Measurements from ENCODE around the gene MED27. TPM values are rescaled to one million over a fixed set of nuclear protein-coding genes. Genes with fewer than 3 reads are reported as not detected.

Gene MED27
- total and polyA plus RNA-seq, 2 of the 8 experiments (the other 6 are each of a cell fraction or from before 2014, with no cell fraction given), result 29.9 to 56.5 TPM

DNA sequence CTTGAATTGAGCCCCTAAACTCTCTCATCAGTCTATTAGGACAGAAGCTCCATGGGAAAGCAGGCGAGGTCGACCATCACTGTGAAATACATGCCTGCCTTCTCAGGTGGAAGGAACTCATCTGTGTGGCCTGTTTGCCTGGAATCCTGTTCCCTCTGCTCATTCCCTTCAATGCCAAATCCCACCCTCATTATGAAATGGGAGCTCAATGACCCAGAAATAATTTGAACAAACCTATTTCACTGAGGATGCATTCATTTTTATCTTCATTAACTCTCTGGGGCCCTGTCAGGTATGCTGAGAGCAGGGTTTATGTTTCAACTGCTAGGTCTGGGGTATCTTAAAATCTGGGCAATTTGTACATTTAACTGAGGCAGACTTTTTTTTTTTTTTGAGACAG is 142.2 kb downstream of the MED27 start:
- Histone ChIP-seq H2BK120ac (replicated peaks; ENCODE audit: low read depth, low read length) (no peak overlapping the region), H3K4ac (replicated peaks; ENCODE audit: insufficient read length, low read depth, low read length) (no peak overlapping the region), H3K9ac (replicated peaks in 1 of 4; ENCODE audit: extremely low read depth in 1 of 4, low read depth in 3 of 4, low read length in 3 of 4) (no peak overlapping the region), H4K5ac (ENCODE audit: insufficient read length, low read depth, low read length) (no peak overlapping the region), H3K4me3 (ENCODE audit: extremely low read depth in 1 of 4, insufficient read depth in 2 of 4, low read depth in 3 of 4, low read length in 4 of 4) (no peak overlapping the region), H3K4me1 (replicated peaks in 1 of 4; ENCODE audit: control insufficient read depth in 3 of 4, insufficient read depth in 4 of 4, low read length in 3 of 4) (peaks cover 0 to 6% (median 1%) of the 10 kb centered on the region in 4 experiments; a peak in 4 of 7 replicates), H3K27ac (ENCODE audit: low read depth, low read length) (no peak overlapping the region), H3K56ac (replicated peaks; ENCODE audit: insufficient read length, low read depth, low read length) (no peak overlapping the region), H3K18ac (ENCODE audit: extremely low read depth, low read length) (no peak overlapping the region), H2AK5ac (ENCODE audit: low read depth, low read length) (no peak overlapping the region), H2BK20ac (ENCODE audit: low read length) (no peak overlapping the region), H3K36me3 (ENCODE audit: control insufficient read depth in 2 of 4, insufficient read depth in 4 of 4, low read length in 3 of 4) (no peaks in the 10 kb centered on the region; a peak in 2 of 8 replicates), H4K91ac (replicated peaks; ENCODE audit: insufficient read length, low read length) (no peak overlapping the region), H2BK12ac (ENCODE audit: low read depth, low read length) (no peak overlapping the region), H2BK5ac (ENCODE audit: low read depth, low read length) (no peak overlapping the region), H3K79me1 (ENCODE audit: low read depth, low read length) (no peaks in the 10 kb centered on the region; the same call in 1 of the 2 replicates), H3K79me2 (ENCODE audit: control insufficient read depth in 1 of 2, insufficient read depth in 2 of 2, low read length in 2 of 2) (no peaks in the 10 kb centered on the region), H3K23me2 (ENCODE audit: low read depth, low read length) (no peaks in the 10 kb centered on the region), H2BK15ac (ENCODE audit: low read length) (no peak overlapping the region), H4K8ac (ENCODE audit: extremely low read depth, insufficient read depth, low read length) (no peak overlapping the region), H3K14ac (ENCODE audit: insufficient read length) (no peak overlapping the region), H3K9me3 (ENCODE audit: insufficient read depth in 2 of 2, low read depth in 1 of 2, low read length in 1 of 2) (no peaks in the 10 kb centered on the region), H2AFZ (ENCODE audit: low read length) (no peak overlapping the region), H3K27me3 (replicated peaks in 1 of 4; ENCODE audit: control insufficient read depth in 3 of 4, extremely low read depth in 1 of 4, insufficient read depth in 3 of 4, low read length in 3 of 4) (no peaks in the 10 kb centered on the region), H3K23ac (ENCODE audit: insufficient read length) (no peak overlapping the region), H4K20me1 (replicated peaks in 1 of 2; ENCODE audit: control insufficient read depth in 1 of 2, insufficient read depth in 2 of 2, low read length in 2 of 2) (peaks cover 0 to 3% of the 10 kb centered on the region in 2 experiments), H3K4me2 (ENCODE audit: insufficient read depth in 1 of 2, low read depth in 2 of 2, low read length in 2 of 2) (no peak overlapping the region)
- 83% methylated on average over 2 of the region's 2 CpGs; no CpG with 5 or more reads in 1 of the 2 experiments for WGBS, 2 experiments (ENCODE audit: extremely low coverage in 1 of 2, insufficient coverage in 1 of 2, insufficient read length in 1 of 2, insufficient replicate concordance in 2 of 2, low coverage in 1 of 2, low lambda C conversion rate in 2 of 2, missing lambda C conversion rate in 1 of 2)
- FAIRE-seq (no peak), DNase-seq (ENCODE audit: low read depth in 1 of 2, low spot score in 2 of 2) (no peak)
- POLR2A ChIA-PET (ENCODE audit: partially characterized antibody), result no interaction called here
- CTCF ChIA-PET (ENCODE audit: partially characterized antibody), result interaction anchor here (0.6 to 2.4 kb wide), 9 partner anchors 11 to 298 kb away, joined by 3 to 8 read pairs (median 4); no protein-coding TSS in a partner anchor
- no peak for TF ChIP-seq SAP30 (IDR thresholded peaks at IDR 0.05; ENCODE audit: insufficient read depth, insufficient replicate concordance, low read length)
- TF ChIP-seq EP300 (IDR thresholded peaks at IDR 0.05; ENCODE audit: borderline replicate concordance in 1 of 2, low read depth in 2 of 2, low read length in 2 of 2), result no peak
- TF ChIP-seq POLR2AphosphoS5 (IDR thresholded peaks at IDR 0.05; ENCODE audit: low read depth, low read length), result no peak
- no peak for TF ChIP-seq RNF2 (IDR thresholded peaks at IDR 0.05; ENCODE audit: borderline replicate concordance, low read depth, low read length, missing control alignments, poor library complexity, severe bottlenecking)
- no peak for TF ChIP-seq FOSL1 (IDR thresholded peaks at IDR 0.05; ENCODE audit: insufficient read depth, low read depth, low read length)
- TF ChIP-seq CHD2 (IDR thresholded peaks at IDR 0.05; ENCODE audit: low read length), result no peak
- no peak for TF ChIP-seq MAFK (IDR thresholded peaks at IDR 0.05; ENCODE audit: low read depth, low read length)
- no peak for TF ChIP-seq USF2 (IDR thresholded peaks at IDR 0.05; ENCODE audit: low read length)
- no peak for TF ChIP-seq JUN (IDR thresholded peaks at IDR 0.05; ENCODE audit: low read depth, low read length)
- no peak for TF ChIP-seq POU5F1 (IDR thresholded peaks at IDR 0.05; ENCODE audit: low read depth, low read length)
- TF ChIP-seq GTF2F1 (IDR thresholded peaks at IDR 0.05; ENCODE audit: borderline replicate concordance, low read depth, low read length), result no peak
